ENCODE results near the gene CTNNBL1.

GRCh38 chr20:37662308-37662707, 31.5 kb upstream of the CTNNBL1 start:
- TF ChIP-seq SIN3A (IDR thresholded peaks at IDR 0.05; ENCODE audit: borderline replicate concordance, low read depth, low read length), result no peak
- TF ChIP-seq EZH2phosphoT487 (IDR thresholded peaks at IDR 0.05; ENCODE audit: borderline replicate concordance, low read depth), result no peak
- no peak for TF ChIP-seq EP300 (IDR thresholded peaks at IDR 0.05; ENCODE audit: borderline replicate concordance in 1 of 2, low read depth in 1 of 2, low read length in 1 of 2)
- no peak for TF ChIP-seq CTCF (IDR thresholded peaks at IDR 0.05)
- no peak for TF ChIP-seq USF2 (IDR thresholded peaks at IDR 0.05; ENCODE audit: borderline replicate concordance, low read depth, low read length)
- no peak for TF ChIP-seq TAF1 (IDR thresholded peaks at IDR 0.05; ENCODE audit: borderline replicate concordance, low read depth, low read length)
- no peak for TF ChIP-seq MEF2A (IDR thresholded peaks at IDR 0.05; ENCODE audit: borderline replicate concordance, low read depth)

Data from SK-N-SH (cell line).